HG02884 (cell line): ENCODE data around the gene FSTL4.

Experiments used
- ATAC-seq: cut with Tn5 transposase; IDR thresholded peaks from one replicate; pipeline ENCODE4 v1.9.1; 2021; ENCODE audit warnings: mild to moderate bottlenecking, moderate library complexity; ENCODE audit not compliant: unreplicated experiment

The FSTL4 gene

DNA sequence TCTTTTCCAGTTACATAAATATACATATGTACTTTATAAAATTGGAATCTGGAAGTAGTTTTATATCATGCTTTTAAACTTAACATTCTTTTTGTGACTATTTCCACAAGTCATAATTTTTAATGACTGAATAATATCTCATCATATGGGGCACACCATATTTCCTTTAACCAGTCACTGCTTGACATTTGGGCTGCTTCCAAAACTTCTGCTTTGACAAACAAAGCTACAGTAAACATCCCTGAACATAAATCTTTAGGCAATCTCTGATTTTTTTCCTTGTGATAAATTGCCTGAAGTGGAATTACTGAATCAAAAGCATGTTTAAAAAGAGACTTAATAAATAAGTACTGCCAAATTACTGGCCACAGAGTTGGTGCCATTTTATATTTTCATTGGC, 178.0 kb downstream of the FSTL4 start:
- no peak for ATAC-seq

DNA sequence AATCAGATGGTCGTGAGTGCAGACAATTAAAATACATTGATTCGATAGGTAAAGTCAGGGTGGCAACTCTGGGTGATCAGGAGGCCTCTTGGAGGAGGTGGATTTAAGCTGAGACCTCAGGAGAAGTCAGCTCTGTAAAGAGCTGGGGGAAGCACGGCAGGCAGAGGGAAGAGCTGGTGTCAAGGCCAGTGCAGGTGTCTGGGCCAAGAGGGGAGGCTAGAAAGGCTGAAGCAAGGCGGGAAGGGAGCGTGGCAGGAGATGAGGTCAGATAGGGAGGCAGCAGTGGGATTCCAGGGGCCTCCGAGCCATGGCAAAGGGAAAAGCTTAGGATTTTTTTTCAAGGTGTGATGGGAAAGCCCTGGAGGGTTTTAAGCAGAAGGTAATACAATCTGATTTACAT, 178.7 kb downstream of the FSTL4 start:
- ATAC-seq: no peak

- ATAC-seq: no peak
These were observed 179.3 kb downstream of the FSTL4 start for GRCh38 chr5:133432956-133433532.

GRCh38 chr5:133431326-133431865, 180.9 kb downstream of the FSTL4 start:
- ATAC-seq: no peak

- ATAC-seq: no peak
These were observed 182.2 kb downstream of the FSTL4 start for GRCh38 chr5:133430095-133430494.

DNA sequence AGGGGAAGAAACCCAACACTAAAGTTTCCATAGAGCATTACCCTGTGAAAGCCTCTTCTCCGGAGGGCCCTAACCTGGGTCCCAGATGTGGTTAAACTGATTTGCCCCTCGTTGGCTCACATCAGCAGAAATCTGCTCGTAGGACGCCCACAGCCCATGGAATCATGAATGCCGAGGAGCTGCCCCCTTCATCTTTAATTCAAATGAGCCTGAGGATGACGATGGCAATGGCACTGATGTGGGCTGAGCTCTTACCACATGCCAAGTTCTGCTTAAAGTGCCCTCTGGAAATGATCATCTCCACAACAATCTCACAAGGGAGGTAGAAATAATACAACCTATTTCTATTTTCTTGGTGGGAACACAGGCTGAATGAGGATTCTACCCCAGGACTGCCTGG, 183.3 kb downstream of the FSTL4 start:
- no peak for ATAC-seq

DNA sequence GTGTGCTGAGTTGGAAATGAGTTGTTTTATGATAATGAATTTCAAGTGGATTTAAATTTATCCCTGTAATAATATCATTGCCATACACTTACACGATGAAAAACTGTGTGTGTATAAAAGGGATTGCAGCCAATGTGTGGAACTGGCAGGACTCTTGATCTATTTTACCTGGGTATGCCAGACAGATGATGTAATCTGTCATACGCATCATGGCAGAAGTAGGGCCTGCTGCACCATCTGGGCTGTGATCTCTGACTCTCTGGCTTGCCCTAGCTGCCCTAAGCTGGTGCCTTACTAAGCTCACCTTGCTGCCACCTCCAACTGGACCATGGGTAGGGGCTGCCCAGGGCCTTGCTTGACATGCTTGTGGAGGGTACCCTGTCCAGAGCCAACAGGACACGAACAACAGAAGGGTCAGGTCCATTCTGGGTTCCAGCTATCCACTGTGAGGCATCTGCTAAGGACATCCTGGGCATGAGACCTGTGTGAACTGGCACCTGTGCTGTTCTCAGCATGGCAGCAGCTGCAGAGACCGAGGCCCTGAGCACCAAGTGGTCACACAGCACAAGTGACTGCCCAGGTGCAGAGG, 184.2 kb downstream of the FSTL4 start:
- no peak for ATAC-seq

DNA sequence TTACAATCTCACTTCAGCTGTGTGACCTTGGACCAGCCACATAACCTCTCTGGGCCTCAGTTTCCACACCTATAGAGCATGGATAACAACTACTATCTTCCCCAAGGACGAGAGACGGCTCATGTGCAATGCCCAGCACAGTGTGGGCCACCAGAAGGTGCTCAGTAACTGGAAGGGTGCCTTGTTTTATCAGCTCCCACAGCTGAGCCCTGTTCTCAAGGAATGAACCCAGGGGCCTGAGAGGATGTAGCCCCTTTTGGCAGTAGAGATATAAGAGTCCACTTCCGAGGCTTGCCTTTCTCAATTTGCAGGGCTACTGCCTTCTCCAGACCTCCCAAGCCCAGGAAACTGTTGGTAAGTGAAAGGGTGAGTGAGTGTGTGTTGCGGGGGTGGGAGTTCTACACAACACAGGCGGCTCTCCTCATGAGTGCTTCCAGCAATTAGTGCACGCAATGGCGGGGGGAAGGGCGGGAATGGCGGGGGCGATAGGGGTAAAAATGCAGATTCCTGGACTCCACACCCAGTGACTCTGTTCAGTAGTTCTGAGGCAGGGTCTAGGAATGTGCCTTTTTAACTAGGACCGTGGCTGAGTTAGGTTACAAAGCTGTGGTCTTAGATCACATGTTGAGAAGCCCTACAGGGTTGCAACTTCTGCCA, 185.1 kb downstream of the FSTL4 start:
- ATAC-seq: no peak

DNA sequence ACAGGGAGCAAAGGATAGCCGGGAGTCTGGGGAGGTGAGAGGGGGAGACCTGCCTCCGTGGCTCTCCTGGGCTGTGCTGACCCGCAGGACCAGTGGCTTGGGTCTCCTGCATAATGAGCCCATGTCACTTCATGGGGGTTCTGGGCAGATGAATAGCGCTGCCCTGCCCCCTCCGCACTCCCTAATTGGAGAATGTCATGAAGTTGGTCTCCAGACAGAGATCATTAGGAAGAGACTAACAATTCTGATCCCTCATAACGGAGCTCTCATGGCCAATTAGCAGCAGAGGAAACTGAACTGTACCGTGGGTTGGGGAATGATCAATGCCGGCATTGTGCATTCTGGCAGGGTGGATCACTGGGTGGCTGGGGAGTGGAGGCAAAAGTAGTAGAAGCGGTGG, 186.1 kb downstream of the FSTL4 start:
- ATAC-seq: no peak

DNA sequence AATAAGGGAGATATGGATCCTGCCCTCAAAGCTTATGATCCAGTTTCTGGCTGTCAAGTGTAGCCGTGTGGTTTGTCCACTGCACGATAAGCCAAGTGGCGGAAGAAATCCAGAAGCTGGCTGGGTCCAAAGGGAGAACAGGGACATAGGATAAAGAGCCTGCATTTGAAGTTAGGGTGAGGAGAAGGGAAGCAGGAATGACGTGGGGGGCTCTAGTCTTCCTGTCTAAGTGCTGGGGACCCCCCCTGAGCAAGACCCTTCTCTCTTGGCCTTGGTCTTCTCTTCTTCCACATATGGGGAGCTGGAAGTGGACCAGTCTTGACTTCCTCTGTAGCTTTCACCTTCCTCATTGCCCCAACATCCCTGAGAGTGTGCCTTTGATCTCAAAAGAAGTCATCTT, 186.6 kb downstream of the FSTL4 start:
- no peak for ATAC-seq

DNA sequence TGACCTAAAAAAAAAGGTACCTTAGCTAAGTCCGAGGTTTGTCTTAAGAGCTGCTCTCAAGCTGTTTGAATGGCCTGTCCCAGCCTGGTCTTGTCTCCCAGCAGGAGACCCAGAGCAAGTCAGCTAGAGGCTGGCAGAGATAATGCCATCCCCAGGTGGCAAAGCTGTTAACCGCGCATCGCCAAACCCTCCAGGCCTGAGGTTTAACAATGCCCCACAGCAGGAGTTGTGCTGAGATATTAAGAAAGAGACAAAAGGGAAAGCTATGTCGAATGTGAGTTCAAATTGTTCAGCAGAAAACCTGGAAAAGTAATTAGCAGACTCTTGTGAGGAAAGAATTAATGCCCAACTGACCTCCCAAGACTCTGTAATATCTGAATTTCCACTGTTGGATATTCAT, 187.1 kb downstream of the FSTL4 start:
- ATAC-seq: no peak

GRCh38 chr5:133423618-133424282, 188.6 kb downstream of the FSTL4 start:
- no peak for ATAC-seq

GRCh38 chr5:133423011-133423617, 189.2 kb downstream of the FSTL4 start:
- ATAC-seq: no peak

- no peak for ATAC-seq
These were observed 190.5 kb downstream of the FSTL4 start for GRCh38 chr5:133421806-133422205.

DNA sequence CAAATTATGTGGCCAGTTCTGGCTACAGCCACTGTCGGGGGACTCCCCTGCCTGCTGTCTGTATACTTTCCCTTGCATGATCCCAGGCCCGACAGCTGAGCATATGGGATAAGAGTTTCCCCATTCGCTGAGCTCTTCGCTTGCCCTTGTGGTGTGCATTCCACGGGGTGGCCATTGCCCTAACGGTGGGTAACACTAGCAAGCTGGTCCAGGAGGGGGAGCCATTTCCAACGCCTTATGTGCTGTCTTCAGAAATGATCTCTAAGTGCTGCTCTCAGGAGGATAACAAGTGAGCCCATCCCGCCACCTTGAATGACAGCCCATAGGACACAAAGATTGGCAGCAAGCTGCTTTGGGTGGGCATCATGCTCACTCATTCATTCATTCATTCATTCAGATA, 190.9 kb downstream of the FSTL4 start:
- no peak for ATAC-seq

- no peak for ATAC-seq
These were observed 191.7 kb downstream of the FSTL4 start for GRCh38 chr5:133420440-133421301.

- ATAC-seq: no peak
These were observed 196.4 kb downstream of the FSTL4 start for GRCh38 chr5:133415906-133416305.

- ATAC-seq: no peak
These were observed 196.8 kb downstream of the FSTL4 start for GRCh38 chr5:133415506-133415905.

DNA sequence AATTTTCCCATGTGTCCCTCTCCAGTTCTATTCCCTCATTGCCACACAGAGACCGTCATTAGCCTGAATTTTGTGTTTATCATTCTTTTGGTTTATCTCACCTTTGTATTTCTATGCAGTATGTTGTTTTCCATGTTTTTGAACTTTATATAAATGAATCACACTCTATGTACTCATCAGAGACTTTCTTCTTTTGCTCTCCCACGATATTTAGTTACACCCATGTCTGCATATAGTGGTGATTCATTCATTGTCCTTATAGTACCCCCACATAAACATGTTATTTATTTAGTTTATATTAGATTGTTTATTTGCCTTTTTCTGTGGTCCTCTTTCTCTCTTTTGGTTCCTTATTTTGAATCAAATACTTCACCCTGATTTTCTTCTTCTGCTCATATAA, 199.7 kb downstream of the FSTL4 start:
- no peak for ATAC-seq

GRCh38 chr5:133410335-133410828, 202.0 kb downstream of the FSTL4 start:
- no peak for ATAC-seq
